Measurements from ENCODE around the gene RABL3.
"Not testable (repeated sequence)": the region's sequence is repeated elsewhere in the genome, so short reads cannot be mapped to it uniquely, and the experiment has no call there.

Gene RABL3

GRCh38 chr3:120688121-120688520 is 54.2 kb downstream of the RABL3 start:
- DNase-seq (ENCODE audit: low read depth), result peak; percentile 19
- no peak overlapping the region for H3K4me3 ChIP-seq (ENCODE audit: low read depth, low read length)

- no peak for DNase-seq (ENCODE audit: low read depth)
- no peak overlapping the region for H3K4me3 ChIP-seq (ENCODE audit: low read depth, low read length)
Measured at GRCh38 chr3:120685411-120685810, 56.9 kb downstream of the RABL3 start.

- DNase-seq (ENCODE audit: low read depth), result no peak
- H3K4me3 ChIP-seq (ENCODE audit: low read depth, low read length), result no peak overlapping the region
Measured at GRCh38 chr3:120684896-120685295, 57.4 kb downstream of the RABL3 start.

GRCh38 chr3:120683671-120684301 is 58.5 kb downstream of the RABL3 start:
- no peak for DNase-seq (ENCODE audit: low read depth)
- H3K4me3 ChIP-seq (ENCODE audit: low read depth, low read length), result no peak overlapping the region

- no peak for DNase-seq (ENCODE audit: low read depth)
Measured at GRCh38 chr3:120683213-120683612, 59.1 kb downstream of the RABL3 start.

GRCh38 chr3:120682095-120682681 is 60.1 kb downstream of the RABL3 start, which contains the start of gene HGD:
Gene HGD (minus strand): TSS chr3:120682239. CDS start chr3:120682111, 128 bp downstream.
- DNase-seq (ENCODE audit: low read depth), result no peak
- H3K4me3 ChIP-seq (ENCODE audit: low read depth, low read length), result no peak within 1 kb of the TSS

More at GRCh38 chr3:120683213-120683612, 59.1 kb downstream of the RABL3 start:
- no peak overlapping the region for H3K4me3 ChIP-seq (ENCODE audit: low read depth, low read length)

- DNase-seq (ENCODE audit: low read depth), result no peak
- no peak overlapping the region for H3K4me3 ChIP-seq (ENCODE audit: low read depth, low read length)
Measured at GRCh38 chr3:120681506-120682038, 60.7 kb downstream of the RABL3 start.

GRCh38 chr3:120681018-120681417 is 61.3 kb downstream of the RABL3 start:
- no peak for DNase-seq (ENCODE audit: low read depth)
- H3K4me3 ChIP-seq (ENCODE audit: low read depth, low read length), result no peak overlapping the region

GRCh38 chr3:120680193-120680894 is 62.0 kb downstream of the RABL3 start:
- DNase-seq (ENCODE audit: low read depth), result no peak

GRCh38 chr3:120678984-120679383 is 63.3 kb downstream of the RABL3 start:
- H3K4me3 ChIP-seq (ENCODE audit: low read depth, low read length), result no peak overlapping the region

More at GRCh38 chr3:120680193-120680894, 62.0 kb downstream of the RABL3 start:
- no peak overlapping the region for H3K4me3 ChIP-seq (ENCODE audit: low read depth, low read length)

GRCh38 chr3:120678331-120678947 is 63.9 kb downstream of the RABL3 start:
- DNase-seq (ENCODE audit: low read depth), result peak; percentile 90
- H3K4me3 ChIP-seq (ENCODE audit: low read depth, low read length), result peak overlapping the region; percentile 10

More at GRCh38 chr3:120678984-120679383, 63.3 kb downstream of the RABL3 start:
- no peak for DNase-seq (ENCODE audit: low read depth)

GRCh38 chr3:120677193-120677592 is 65.1 kb downstream of the RABL3 start:
- H3K4me3 ChIP-seq (ENCODE audit: low read depth, low read length); DNase-seq (ENCODE audit: low read depth): not testable (repeated sequence)

- no peak for DNase-seq (ENCODE audit: low read depth)
- H3K4me3 ChIP-seq (ENCODE audit: low read depth, low read length), result no peak overlapping the region
Measured at GRCh38 chr3:120673116-120673515, 69.2 kb downstream of the RABL3 start.

GRCh38 chr3:120670576-120670975 is 71.7 kb downstream of the RABL3 start:
- DNase-seq (ENCODE audit: low read depth), result no peak

GRCh38 chr3:120664926-120665325 is 77.4 kb downstream of the RABL3 start:
- no peak overlapping the region for H3K4me3 ChIP-seq (ENCODE audit: low read depth, low read length)
- DNase-seq (ENCODE audit: low read depth), result no peak

More at GRCh38 chr3:120670576-120670975, 71.7 kb downstream of the RABL3 start:
- no peak overlapping the region for H3K4me3 ChIP-seq (ENCODE audit: low read depth, low read length)

- DNase-seq (ENCODE audit: low read depth), result no peak
- H3K4me3 ChIP-seq (ENCODE audit: low read depth, low read length), result no peak overlapping the region
Measured at GRCh38 chr3:120661945-120662344, 80.4 kb downstream of the RABL3 start.

GRCh38 chr3:120661106-120661905 is 81.0 kb downstream of the RABL3 start:
- DNase-seq (ENCODE audit: low read depth), result no peak
- H3K4me3 ChIP-seq (ENCODE audit: low read depth, low read length), result no peak overlapping the region

GRCh38 chr3:120659834-120660233 is 82.5 kb downstream of the RABL3 start:
- no peak overlapping the region for H3K4me3 ChIP-seq (ENCODE audit: low read depth, low read length)
- DNase-seq (ENCODE audit: low read depth), result no peak

- no peak for DNase-seq (ENCODE audit: low read depth)
- no peak overlapping the region for H3K4me3 ChIP-seq (ENCODE audit: low read depth, low read length)
Measured at GRCh38 chr3:120659285-120659684, 83.0 kb downstream of the RABL3 start.
